Measurements from ENCODE around the gene TLL1. TPM values are rescaled to one million over a fixed set of nuclear protein-coding genes. Genes with fewer than 3 reads are reported as not detected.

TLL1 gene
- total RNA-seq, 2 experiments from 2014 or later = 0.44 to 3.9 TPM

GRCh38 chr4:166043801-166044200 is 170.8 kb downstream of the TLL1 start:
- ChIA-PET POLR2A (interaction anchor here (0.9 kb wide), 1 partner anchor 24 kb away, joined by 3 read pairs; no protein-coding TSS in a partner anchor), CTCF (ENCODE audit: unreplicated experiment) (no interaction called here)
- no peak overlapping the region for H3K4me3 ChIP-seq (ENCODE audit: low read depth, low read length, poor library complexity, severe bottlenecking)
- no peaks in the 10 kb centered on the region for H3K79me2 ChIP-seq (ENCODE audit: insufficient read depth, low read depth, low read length)
- H3K9me3 ChIP-seq (ENCODE audit: low read length) = no peaks in the 10 kb centered on the region
- no peak for TF ChIP-seq EZH2phosphoT487 (IDR thresholded peaks at IDR 0.05; ENCODE audit: borderline replicate concordance, low read depth, low read length)
- TF ChIP-seq, protein P1, sequence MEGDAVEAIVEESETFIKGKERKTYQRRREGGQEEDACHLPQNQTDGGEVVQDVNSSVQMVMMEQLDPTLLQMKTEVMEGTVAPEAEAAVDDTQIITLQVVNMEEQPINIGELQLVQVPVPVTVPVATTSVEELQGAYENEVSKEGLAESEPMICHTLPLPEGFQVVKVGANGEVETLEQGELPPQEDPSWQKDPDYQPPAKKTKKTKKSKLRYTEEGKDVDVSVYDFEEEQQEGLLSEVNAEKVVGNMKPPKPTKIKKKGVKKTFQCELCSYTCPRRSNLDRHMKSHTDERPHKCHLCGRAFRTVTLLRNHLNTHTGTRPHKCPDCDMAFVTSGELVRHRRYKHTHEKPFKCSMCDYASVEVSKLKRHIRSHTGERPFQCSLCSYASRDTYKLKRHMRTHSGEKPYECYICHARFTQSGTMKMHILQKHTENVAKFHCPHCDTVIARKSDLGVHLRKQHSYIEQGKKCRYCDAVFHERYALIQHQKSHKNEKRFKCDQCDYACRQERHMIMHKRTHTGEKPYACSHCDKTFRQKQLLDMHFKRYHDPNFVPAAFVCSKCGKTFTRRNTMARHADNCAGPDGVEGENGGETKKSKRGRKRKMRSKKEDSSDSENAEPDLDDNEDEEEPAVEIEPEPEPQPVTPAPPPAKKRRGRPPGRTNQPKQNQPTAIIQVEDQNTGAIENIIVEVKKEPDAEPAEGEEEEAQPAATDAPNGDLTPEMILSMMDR (conservative IDR thresholded peaks at IDR 0.05; ENCODE audit: low read length) = no peak
- no peaks in the 10 kb centered on the region for H3K4me1 ChIP-seq (ENCODE audit: insufficient read depth, low read length, poor library complexity, severe bottlenecking)
- no peak for DNase-seq (ENCODE audit: low spot score)
- H3K36me3 ChIP-seq (ENCODE audit: insufficient read depth, low read length) = no peaks in the 10 kb centered on the region
- H3K27ac ChIP-seq (ENCODE audit: low read depth, low read length, poor library complexity, severe bottlenecking) = no peak overlapping the region
- no peaks in the 10 kb centered on the region for H4K20me1 ChIP-seq (ENCODE audit: insufficient read depth, low read length)
- H3K4me2 ChIP-seq (ENCODE audit: low read length) = no peak overlapping the region
- intact Hi-C loops (cut with micrococcal nuclease; ENCODE audit: unreplicated experiment) = no loop called here
- BruUV-seq (replicated peaks) = no TSS peak
- no peak overlapping the region for H2AFZ ChIP-seq (ENCODE audit: low read length)
- H3K9me2 ChIP-seq (ENCODE audit: insufficient read depth, low read length) = no peaks in the 10 kb centered on the region

DNA sequence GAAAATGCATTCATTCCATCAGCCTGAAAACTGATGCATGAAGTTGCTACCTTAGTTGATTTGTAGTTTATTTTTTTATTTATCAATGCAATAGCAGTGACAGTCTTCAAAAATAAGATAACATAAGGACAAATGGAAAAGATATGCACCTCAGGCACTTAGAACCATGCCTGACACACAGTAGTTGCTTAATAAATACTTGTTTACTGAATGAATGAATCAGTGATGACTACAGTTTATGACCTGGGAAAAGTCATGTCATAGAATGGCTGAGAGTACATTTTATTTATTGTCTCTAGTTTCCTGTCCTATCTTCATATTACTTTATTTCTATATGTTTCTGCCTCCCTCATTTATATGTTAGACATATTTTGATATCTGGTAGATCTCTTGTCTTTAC is 171.8 kb downstream of the TLL1 start:
- no peaks in the 10 kb centered on the region for H3K9me3 ChIP-seq (ENCODE audit: low read length)
- no peaks in the 10 kb centered on the region for H3K79me2 ChIP-seq (ENCODE audit: insufficient read depth, low read depth, low read length)
- POLR2A ChIA-PET = no interaction called here
- H3K4me3 ChIP-seq (ENCODE audit: low read depth, low read length, poor library complexity, severe bottlenecking) = no peak overlapping the region
- CTCF ChIA-PET (ENCODE audit: unreplicated experiment) = no interaction called here
- no peak overlapping the region for H2AFZ ChIP-seq (ENCODE audit: low read length)
- no peaks in the 10 kb centered on the region for H4K20me1 ChIP-seq (ENCODE audit: insufficient read depth, low read length)
- DNase-seq (ENCODE audit: low spot score) = no peak
- H3K9me2 ChIP-seq (ENCODE audit: insufficient read depth, low read length) = no peaks in the 10 kb centered on the region
- no TSS peak for BruUV-seq (replicated peaks)
- H3K4me1 ChIP-seq (ENCODE audit: insufficient read depth, low read length, poor library complexity, severe bottlenecking) = no peaks in the 10 kb centered on the region
- H3K36me3 ChIP-seq (ENCODE audit: insufficient read depth, low read length) = no peaks in the 10 kb centered on the region
- intact Hi-C loops (cut with micrococcal nuclease; ENCODE audit: unreplicated experiment) = no loop called here
- no peak overlapping the region for H3K27ac ChIP-seq (ENCODE audit: low read depth, low read length, poor library complexity, severe bottlenecking)
- TF ChIP-seq EZH2phosphoT487 (IDR thresholded peaks at IDR 0.05; ENCODE audit: borderline replicate concordance, low read depth, low read length) = no peak
- TF ChIP-seq, protein P1 (conservative IDR thresholded peaks at IDR 0.05; ENCODE audit: low read length) = no peak
- H3K4me2 ChIP-seq (ENCODE audit: low read length) = no peak overlapping the region

- Histone ChIP-seq H2AFZ (ENCODE audit: low read length) (no peak overlapping the region), H4K20me1 (ENCODE audit: insufficient read depth, low read length) (no peaks in the 10 kb centered on the region), H3K27ac (ENCODE audit: low read depth, low read length, poor library complexity, severe bottlenecking) (no peak overlapping the region), H3K9me2 (ENCODE audit: insufficient read depth, low read length) (no peaks in the 10 kb centered on the region), H3K4me2 (ENCODE audit: low read length) (no peak overlapping the region), H3K4me1 (ENCODE audit: insufficient read depth, low read length, poor library complexity, severe bottlenecking) (no peaks in the 10 kb centered on the region), H3K9me3 (ENCODE audit: low read length) (no peaks in the 10 kb centered on the region), H3K4me3 (ENCODE audit: low read depth, low read length, poor library complexity, severe bottlenecking) (no peak overlapping the region), H3K36me3 (ENCODE audit: insufficient read depth, low read length) (no peaks in the 10 kb centered on the region), H3K79me2 (ENCODE audit: insufficient read depth, low read depth, low read length) (no peaks in the 10 kb centered on the region)
- no peak for DNase-seq (ENCODE audit: low spot score)
- CTCF ChIA-PET (ENCODE audit: unreplicated experiment) = no interaction called here
- TF ChIP-seq EZH2phosphoT487 (IDR thresholded peaks at IDR 0.05; ENCODE audit: borderline replicate concordance, low read depth, low read length) = no peak
- TF ChIP-seq, protein P1 (conservative IDR thresholded peaks at IDR 0.05; ENCODE audit: low read length) = no peak
- no TSS peak for BruUV-seq (replicated peaks)
- intact Hi-C loops (cut with micrococcal nuclease; ENCODE audit: unreplicated experiment) = no loop called here
- POLR2A ChIA-PET = no interaction called here
These were observed 172.4 kb downstream of the TLL1 start for GRCh38 chr4:166045457-166045856.
